GM18505 (cell line): ENCODE results near the gene ENOSF1.

Experiments used
- ATAC-seq: cut with Tn5 transposase; IDR thresholded peaks from one replicate; pipeline ENCODE4 v1.9.1; 2021; ENCODE audit not compliant: unreplicated experiment
- POLR2A ChIP-seq: IDR thresholded peaks from 4 replicates; pipeline ENCODE4 v1.6.1; 2011; ENCODE audit warnings: borderline replicate concordance; ENCODE audit not compliant: insufficient read depth, insufficient read length; ENCODE audit errors: extremely low read depth

The ENOSF1 gene

GRCh38 chr18:717003-717402 is 4.6 kb upstream of the ENOSF1 start:
- TF ChIP-seq POLR2A, result no peak
- no peak for ATAC-seq

- no peak for ATAC-seq
- TF ChIP-seq POLR2A, result no peak
These were observed 3.2 kb upstream of the ENOSF1 start for GRCh38 chr18:715626-716025.

- TF ChIP-seq POLR2A, result no peak
- ATAC-seq, result no peak
These were observed 683 bp upstream of the ENOSF1 start for GRCh38 chr18:713135-713490.

- peak; percentile 53 for ATAC-seq
- peak; percentile 41 for TF ChIP-seq POLR2A
These were observed 601 bp downstream of the ENOSF1 start for GRCh38 chr18:711657-712400.

DNA sequence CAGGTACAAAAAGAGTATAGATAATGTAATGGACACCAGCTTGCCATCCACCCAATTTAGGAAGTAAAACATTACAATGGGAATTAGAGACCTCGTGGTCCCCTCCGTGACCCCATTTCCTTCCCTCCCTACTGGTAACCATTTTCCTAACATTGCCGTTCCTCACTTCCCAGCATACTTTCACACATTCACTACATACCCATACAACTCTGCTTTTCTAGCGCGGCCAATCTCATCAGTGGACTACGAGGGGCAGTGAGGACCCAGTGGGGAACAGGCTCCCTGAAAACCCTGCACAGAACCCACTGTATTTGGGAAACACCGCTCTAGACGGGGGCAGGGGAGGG is 1.1 kb downstream of the ENOSF1 start:
- ATAC-seq, result no peak
- no peak for TF ChIP-seq POLR2A

- no peak for TF ChIP-seq POLR2A
- no peak for ATAC-seq
These were observed 1.8 kb downstream of the ENOSF1 start for GRCh38 chr18:710418-711300.

- no peak for TF ChIP-seq POLR2A
- ATAC-seq, result no peak
These were observed 2.7 kb downstream of the ENOSF1 start for GRCh38 chr18:709771-710170.

- no peak for ATAC-seq
- no peak for TF ChIP-seq POLR2A
These were observed 4.3 kb downstream of the ENOSF1 start for GRCh38 chr18:708096-708495.

- TF ChIP-seq POLR2A, result no peak
These were observed 6.0 kb downstream of the ENOSF1 start for GRCh38 chr18:706405-706804.

DNA sequence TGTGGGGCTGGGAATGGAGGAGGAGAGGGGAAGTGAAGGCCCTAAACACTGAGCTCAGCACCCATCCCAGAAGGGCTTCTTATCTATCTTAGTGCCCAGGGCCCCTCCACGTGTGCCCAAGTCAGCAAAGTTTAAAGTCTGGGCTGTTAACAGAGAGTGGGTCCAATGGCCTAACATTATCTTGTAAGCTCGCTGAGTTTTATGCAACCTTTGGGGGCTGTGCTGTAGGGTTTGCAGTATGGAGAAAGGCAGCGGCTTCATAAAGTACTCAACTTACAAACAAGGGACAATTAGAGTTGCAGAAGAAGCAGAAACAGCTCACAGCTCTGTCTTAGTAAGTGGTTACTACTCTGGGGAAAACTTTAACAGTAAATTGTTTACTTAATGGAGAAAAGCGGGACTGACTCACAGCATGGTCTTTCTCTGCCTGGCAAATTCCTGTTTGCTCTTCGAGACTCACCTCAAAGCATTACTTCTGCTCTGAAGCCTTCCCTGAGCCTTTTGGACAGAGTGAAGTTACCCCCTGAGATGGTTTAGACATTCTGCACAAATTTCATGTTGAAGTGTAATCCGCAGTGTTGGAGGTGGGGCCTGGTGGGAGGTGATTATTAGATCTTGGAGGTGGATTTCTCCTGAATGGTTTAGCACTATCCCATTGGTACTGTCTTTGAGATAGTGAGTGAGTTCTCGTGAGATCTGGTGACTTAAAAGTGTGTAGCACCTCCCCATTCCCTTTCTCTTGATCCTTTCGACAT is 9.0 kb downstream of the ENOSF1 start:
- ATAC-seq, result no peak
- no peak for TF ChIP-seq POLR2A

More at GRCh38 chr18:706405-706804, 6.0 kb downstream of the ENOSF1 start:
- ATAC-seq, result no peak

- ATAC-seq, result no peak
- TF ChIP-seq POLR2A, result no peak
These were observed 14.6 kb downstream of the ENOSF1 start for GRCh38 chr18:697800-698199.

DNA sequence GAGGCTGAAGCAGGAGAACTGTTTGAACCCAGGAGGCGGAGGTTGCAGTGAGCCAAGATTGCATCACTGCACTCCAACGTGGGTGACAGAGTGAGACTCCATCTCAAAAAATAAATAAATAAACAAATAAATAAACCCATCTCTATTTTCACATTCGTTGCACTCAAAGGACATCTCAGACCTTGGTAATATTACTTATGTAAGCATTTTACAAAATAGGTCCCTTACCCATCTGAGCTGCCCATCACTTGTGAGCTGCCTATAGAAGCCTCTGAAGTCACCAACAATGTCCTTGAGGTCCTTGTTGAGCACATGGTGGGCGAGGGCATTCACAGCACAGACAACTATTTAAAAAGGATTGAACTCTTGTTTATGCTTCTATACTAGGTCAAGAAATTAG is 15.4 kb downstream of the ENOSF1 start:
- ATAC-seq, result no peak
- no peak for TF ChIP-seq POLR2A

- no peak for ATAC-seq
- TF ChIP-seq POLR2A, result no peak
These were observed 18.8 kb downstream of the ENOSF1 start for GRCh38 chr18:693466-694187.

DNA sequence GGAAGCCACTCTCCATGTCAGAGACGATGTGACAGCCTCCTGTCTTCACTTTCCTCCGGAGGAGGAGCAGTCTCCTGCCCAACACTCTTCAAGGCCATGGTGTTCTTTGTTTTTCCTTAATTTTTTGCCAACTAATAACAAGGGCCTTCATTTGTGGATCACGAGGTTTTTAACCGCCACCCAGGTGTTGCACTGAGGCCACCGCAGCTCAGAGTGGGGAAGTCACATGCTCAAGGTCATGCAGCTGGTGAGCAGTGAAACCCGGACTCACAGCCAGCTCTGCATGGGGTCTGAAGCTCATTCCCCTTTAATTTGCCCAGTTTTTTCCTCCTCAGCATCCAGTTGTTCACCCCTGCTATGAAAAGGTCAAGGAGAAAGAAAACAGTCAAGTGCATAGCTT is 19.6 kb downstream of the ENOSF1 start:
- no peak for TF ChIP-seq POLR2A
- no peak for ATAC-seq

DNA sequence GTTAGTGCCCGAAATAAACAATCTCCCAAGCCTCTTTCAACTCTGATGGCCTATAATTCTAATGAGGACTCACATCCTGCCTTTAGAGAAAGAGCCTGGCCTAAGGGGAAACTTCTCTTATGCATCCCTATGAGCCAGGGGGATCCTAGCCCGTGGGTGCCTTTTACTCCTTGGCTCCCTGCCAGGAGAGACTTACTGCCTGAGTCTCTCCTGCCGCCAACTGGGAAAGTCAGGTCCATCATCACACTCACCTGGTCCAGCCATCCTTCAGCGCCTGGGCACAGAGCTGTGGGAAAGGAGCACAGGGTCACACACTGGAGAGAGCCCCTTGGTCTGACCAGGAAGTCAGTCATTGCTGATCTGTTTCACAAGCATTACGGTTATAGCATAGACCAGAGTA is 24.1 kb downstream of the ENOSF1 start:
- ATAC-seq, result no peak
- no peak for TF ChIP-seq POLR2A
